Measurements from ENCODE around the gene PBX2. TPM values are rescaled to one million over a fixed set of nuclear protein-coding genes. Genes with fewer than 3 reads are reported as not detected.

Gene PBX2
- total and polyA plus RNA-seq, 2 donors (not counting 1 experiment from before 2014, with no cell fraction given): 35.0 to 39.4 TPM

GRCh38 chr6:32139590-32139989 lies 50.4 kb downstream of the PBX2 start:
- Histone ChIP-seq H3K9me3 (ENCODE audit: control insufficient read depth, insufficient read depth, low read depth, low read length) (no peaks in the 10 kb centered on the region), H3K79me2 (ENCODE audit: control insufficient read depth, insufficient read depth, low read length) (no peaks in the 10 kb centered on the region), H4K20me1 (ENCODE audit: control insufficient read depth, extremely low read depth, insufficient read depth, low read length) (no peaks in the 10 kb centered on the region), H3K4me1 (ENCODE audit: control insufficient read depth, extremely low read depth, insufficient read depth, low read length) (no peaks in the 10 kb centered on the region), H3K9ac (ENCODE audit: insufficient read depth, low read length) (no peak overlapping the region), H2AFZ (ENCODE audit: low read length) (no peak overlapping the region), H3K27ac (ENCODE audit: insufficient read depth, low read length) (no peak overlapping the region), H3K4me3 (replicated peaks in 1 of 4; ENCODE audit: control extremely low read depth in 1 of 4, insufficient read depth in 1 of 4, low read depth in 3 of 4, low read length in 4 of 4) (no peak overlapping the region), H3K4me2 (ENCODE audit: extremely low read depth, insufficient read depth, low read length) (no peak overlapping the region), H3K27me3 (ENCODE audit: control insufficient read depth, insufficient read depth, low read length) (no peaks in the 10 kb centered on the region), H3K36me3 (ENCODE audit: control insufficient read depth, insufficient read depth, low read length) (no peaks in the 10 kb centered on the region)
- no peak for TF ChIP-seq CTCF (conservative IDR thresholded peaks at IDR 0.05 in 1 of 2, IDR thresholded peaks at IDR 0.05 in 1 of 2; ENCODE audit: low read depth in 1 of 2, low read length in 2 of 2)
- no peak for TF ChIP-seq EZH2 (IDR thresholded peaks at IDR 0.05; ENCODE audit: low read length, missing control alignments)
- no peak for DNase-seq (ENCODE audit: low read depth in 2 of 2)

DNA sequence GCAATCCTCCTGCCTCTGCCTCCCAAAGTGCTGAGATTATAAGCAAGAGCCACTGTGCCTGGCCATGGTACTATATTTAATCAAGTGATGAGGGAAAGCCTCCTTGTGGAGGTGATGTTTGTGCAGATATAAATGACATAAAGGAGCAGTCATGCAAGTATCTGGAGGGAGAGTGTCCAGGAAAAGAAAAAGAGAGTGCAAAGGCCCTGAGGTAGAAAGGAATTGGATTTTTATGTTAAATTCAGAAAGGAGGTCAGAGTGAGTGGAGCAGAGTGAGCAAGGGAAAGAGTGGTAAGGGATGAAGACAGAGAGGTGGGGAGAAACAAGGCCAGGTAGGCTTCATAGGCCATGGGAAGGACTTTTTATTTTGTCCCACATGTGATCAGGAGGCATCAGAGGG lies 52.5 kb downstream of the PBX2 start:
- H3K4me1 ChIP-seq (ENCODE audit: control insufficient read depth, extremely low read depth, insufficient read depth, low read length): no peaks in the 10 kb centered on the region
- no peaks in the 10 kb centered on the region for H4K20me1 ChIP-seq (ENCODE audit: control insufficient read depth, extremely low read depth, insufficient read depth, low read length)
- H3K4me2 ChIP-seq (ENCODE audit: extremely low read depth, insufficient read depth, low read length): no peak overlapping the region
- H3K27ac ChIP-seq (ENCODE audit: insufficient read depth, low read length): no peak overlapping the region
- no peak overlapping the region for H2AFZ ChIP-seq (ENCODE audit: low read length)
- no peaks in the 10 kb centered on the region for H3K36me3 ChIP-seq (ENCODE audit: control insufficient read depth, insufficient read depth, low read length)
- no peak overlapping the region for H3K9ac ChIP-seq (ENCODE audit: insufficient read depth, low read length)
- TF ChIP-seq CTCF (conservative IDR thresholded peaks at IDR 0.05 in 1 of 2, IDR thresholded peaks at IDR 0.05 in 1 of 2; ENCODE audit: low read depth in 1 of 2, low read length in 2 of 2): no peak
- no peak for TF ChIP-seq EZH2 (IDR thresholded peaks at IDR 0.05; ENCODE audit: low read length, missing control alignments)
- no peaks in the 10 kb centered on the region for H3K79me2 ChIP-seq (ENCODE audit: control insufficient read depth, insufficient read depth, low read length)
- no peaks in the 10 kb centered on the region for H3K9me3 ChIP-seq (ENCODE audit: control insufficient read depth, insufficient read depth, low read depth, low read length)
- no peaks in the 10 kb centered on the region for H3K27me3 ChIP-seq (ENCODE audit: control insufficient read depth, insufficient read depth, low read length)
- H3K4me3 ChIP-seq (replicated peaks in 1 of 4; ENCODE audit: control extremely low read depth in 1 of 4, insufficient read depth in 1 of 4, low read depth in 3 of 4, low read length in 4 of 4): no peak overlapping the region
- DNase-seq (ENCODE audit: low read depth in 2 of 2): no peak

Other genes starting within 250 kb of the PBX2 start
- 62.9 and 87.1 TPM in 2 replicates for gene CFB, start 244.1 kb downstream of the PBX2 start, total RNA-seq
- gene CFB, start 244.1 kb downstream of the PBX2 start, polyA plus RNA-seq: 21.7 and 22.9 TPM in 2 replicates
- 85.5 and 111 TPM in 2 replicates for gene NELFE, start 231.2 kb downstream of the PBX2 start, total RNA-seq
- gene NELFE, start 231.2 kb downstream of the PBX2 start, polyA plus RNA-seq: 81.7 and 119 TPM in 2 replicates
- gene SKIC2, start 231.0 kb downstream of the PBX2 start, total RNA-seq: 56.2 and 58.0 TPM in 2 replicates
- gene SKIC2, start 231.0 kb downstream of the PBX2 start, polyA plus RNA-seq: 21.6 and 29.9 TPM in 2 replicates
- 11.6 and 14.0 TPM in 2 replicates for gene DXO, start 218.1 kb downstream of the PBX2 start, total RNA-seq
- gene DXO, start 218.1 kb downstream of the PBX2 start, polyA plus RNA-seq: 9.1 and 11.8 TPM in 2 replicates
- gene C4A, start 208.1 kb downstream of the PBX2 start, total RNA-seq: 21.1 and 46.0 TPM in 2 replicates
- 5.7 and 25.2 TPM in 2 replicates for gene C4A, start 208.1 kb downstream of the PBX2 start, polyA plus RNA-seq
- gene C4B, start 175.4 kb downstream of the PBX2 start, total RNA-seq: 19.0 and 43.9 TPM in 2 replicates
- gene C4B, start 175.4 kb downstream of the PBX2 start, polyA plus RNA-seq: 4.9 and 16.2 TPM in 2 replicates
- not detected in 2 replicates for gene CYP21A2, start 151.8 kb downstream of the PBX2 start, total RNA-seq
- not detected in 2 replicates for gene CYP21A2, start 151.8 kb downstream of the PBX2 start, polyA plus RNA-seq
- gene TNXB, start 80.9 kb downstream of the PBX2 start, total RNA-seq: 63.9 and 113 TPM in 2 replicates
- 8.1 and 13.0 TPM in 2 replicates for gene TNXB, start 80.9 kb downstream of the PBX2 start, polyA plus RNA-seq
- 8.0 and 15.7 TPM in 2 replicates for gene ATF6B, start 62.0 kb downstream of the PBX2 start, total RNA-seq
- gene ATF6B, start 62.0 kb downstream of the PBX2 start, polyA plus RNA-seq: 35.5 and 36.2 TPM in 2 replicates
- gene FKBPL, start 59.9 kb downstream of the PBX2 start, total RNA-seq: 7.4 and 7.6 TPM in 2 replicates
- gene FKBPL, start 59.9 kb downstream of the PBX2 start, polyA plus RNA-seq: 2.4 and 3.5 TPM in 2 replicates
- gene PRRT1, start 38.3 kb downstream of the PBX2 start, total RNA-seq: 0.26 and 0.33 TPM in 2 replicates
- 0.61 and 0.73 TPM in 2 replicates for gene PRRT1, start 38.3 kb downstream of the PBX2 start, polyA plus RNA-seq
- 15.9 and 37.3 TPM in 2 replicates for gene PPT2, start 36.1 kb downstream of the PBX2 start, total RNA-seq
- 13.7 and 21.6 TPM in 2 replicates for gene PPT2, start 36.1 kb downstream of the PBX2 start, polyA plus RNA-seq
- gene EGFL8, start 25.6 kb downstream of the PBX2 start, total RNA-seq: 0.99 and 1.0 TPM in 2 replicates
- gene EGFL8, start 25.6 kb downstream of the PBX2 start, polyA plus RNA-seq: 0.77 and 2.3 TPM in 2 replicates
- 15.9 and 22.1 TPM in 2 replicates for gene AGPAT1, start 14.1 kb downstream of the PBX2 start, total RNA-seq
- 79.0 and 92.1 TPM in 2 replicates for gene AGPAT1, start 14.1 kb downstream of the PBX2 start, polyA plus RNA-seq
- gene RNF5, start 11.8 kb downstream of the PBX2 start, total RNA-seq: 22.1 and 23.9 TPM in 2 replicates
- gene RNF5, start 11.8 kb downstream of the PBX2 start, polyA plus RNA-seq: 54.5 and 63.4 TPM in 2 replicates
- 0.26 and 0.50 TPM in 2 replicates for gene AGER, start 5.9 kb downstream of the PBX2 start, total RNA-seq
- gene AGER, start 5.9 kb downstream of the PBX2 start, polyA plus RNA-seq: 0.78 and 0.99 TPM in 2 replicates
- gene GPSM3, start 2.4 kb upstream of the PBX2 start, total RNA-seq: 1.3 and 2.3 TPM in 2 replicates
- 3.9 and 7.0 TPM in 2 replicates for gene GPSM3, start 2.4 kb upstream of the PBX2 start, polyA plus RNA-seq
- 0.77 and 0.99 TPM in 2 replicates for gene NOTCH4, start 33.9 kb upstream of the PBX2 start, total RNA-seq
- gene NOTCH4, start 33.9 kb upstream of the PBX2 start, polyA plus RNA-seq: 0.42 and 0.66 TPM in 2 replicates
- under 0.01 TPM in 1 of 2 replicates, not detected in the other for gene TSBP1, start 181.7 kb upstream of the PBX2 start, total RNA-seq
- gene TSBP1, start 181.7 kb upstream of the PBX2 start, polyA plus RNA-seq: not detected in 2 replicates
- not detected in 2 replicates for gene BTNL2, start 217.0 kb upstream of the PBX2 start, total RNA-seq
- gene BTNL2, start 217.0 kb upstream of the PBX2 start, polyA plus RNA-seq: not detected in 2 replicates
- 0.17 and 1.0 TPM in 2 replicates for gene HLA-DRA, start 249.7 kb upstream of the PBX2 start, total RNA-seq
- gene HLA-DRA, start 249.7 kb upstream of the PBX2 start, polyA plus RNA-seq: 0.25 and 0.99 TPM in 2 replicates

Data from fibroblast of lung (primary cell).